Neural cell (in vitro differentiated cells): Measurements from ENCODE around the gene CACNB2. TPM values are rescaled to one million over a fixed set of nuclear protein-coding genes. Genes with fewer than 3 reads are reported as not detected.

Experiments
- H2AFZ ChIP-seq: fragments of 200-600, 300-800 bp; sonication (generic), shearing (Covaris generic); 2 replicates; pipeline ENCODE4 v1.6.0; 2014; ENCODE audit warnings: low read depth, mild to moderate bottlenecking, antibody characterized with exemption, low read length, moderate library complexity
- H3F3A ChIP-seq: fragments of 200-600 bp; shearing (Covaris generic); 2 replicates; pipeline ENCODE4 v1.6.1; 2016; ENCODE audit warnings: mild to moderate bottlenecking, moderate library complexity, mixed read lengths, antibody characterized with exemption, low read length; ENCODE audit not compliant: insufficient read depth, poor library complexity, severe bottlenecking
- H3K27ac ChIP-seq: fragments of 200-600, 300-800 bp; sonication (generic), shearing (Covaris generic); 2 replicates; pipeline ENCODE4 v1.5.1; 2014; ENCODE audit warnings: mild to moderate bottlenecking, low read length, moderate library complexity
- H3K27me3 ChIP-seq: fragments of 300-800, 200-600 bp; sonication (generic), shearing (Covaris generic); 2 replicates; pipeline ENCODE4 v1.6.0; 2014; ENCODE audit warnings: mild to moderate bottlenecking, low read depth, low read length, moderate library complexity; ENCODE audit not compliant: insufficient read depth
- H3K36me3 ChIP-seq: fragments of 300-800, 200-600 bp; sonication (generic), shearing (Covaris generic); 2 replicates; pipeline ENCODE4 v1.5.1; 2014; ENCODE audit warnings: mild to moderate bottlenecking, antibody characterized with exemption, low read length, moderate library complexity; ENCODE audit not compliant: insufficient read depth
- H3K4me2 ChIP-seq: fragments of 300-800, 200-600 bp; sonication (generic), shearing (Covaris generic); 2 replicates; pipeline ENCODE4 v1.6.0; 2014; ENCODE audit warnings: mild to moderate bottlenecking, low read length
- H3K4me3 ChIP-seq: fragments of 300-800, 200-600 bp; sonication (generic), shearing (Covaris generic); 2 replicates; pipeline ENCODE4 v1.5.1; 2014; ENCODE audit warnings: mild to moderate bottlenecking, low read length, moderate library complexity
- H3K79me2 ChIP-seq: fragments of 200-600 bp; shearing (Covaris generic); replicated peaks from 2 replicates; pipeline ENCODE4 v1.6.0; 2014; ENCODE audit warnings: mild to moderate bottlenecking, low read length, moderate library complexity; ENCODE audit not compliant: insufficient read depth
- H3K9ac ChIP-seq: fragments of 300-800, 200-600 bp; sonication (generic), shearing (Covaris generic); 2 replicates; pipeline ENCODE4 v1.6.1; 2016; ENCODE audit warnings: mild to moderate bottlenecking, low read length, mixed read lengths
- H3K9me2 ChIP-seq: fragments of 200-600 bp; shearing (Covaris generic); 2 replicates; pipeline ENCODE4 v1.6.1; 2016; ENCODE audit warnings: mild to moderate bottlenecking, low read length, mixed read lengths; ENCODE audit not compliant: insufficient read depth
- H3K9me3 ChIP-seq: fragments of 200-600, 300-800 bp; sonication (generic), shearing (Covaris generic); 2 replicates; pipeline ENCODE4 v1.6.1; 2016; ENCODE audit warnings: mild to moderate bottlenecking, mixed run types, low read length, moderate library complexity, mixed read lengths
- H4K20me1 ChIP-seq: fragments of 200-600 bp; shearing (Covaris generic); 2 replicates; pipeline ENCODE4 v1.6.1; 2016; ENCODE audit warnings: mild to moderate bottlenecking, mixed run types; ENCODE audit not compliant: insufficient read depth
- CTCF ChIP-seq: fragments of 450-650 bp; IDR thresholded peaks from 2 replicates; pipeline ENCODE4 v1.5.1; 2014; ENCODE audit warnings: antibody characterized with exemption, mild to moderate bottlenecking, moderate library complexity; ENCODE audit not compliant: poor library complexity, severe bottlenecking
- EP300 ChIP-seq: fragments of 450-650 bp; conservative IDR thresholded peaks from 2 replicates; pipeline ENCODE4 v1.6.1; 2014; ENCODE audit warnings: antibody characterized with exemption, mild to moderate bottlenecking, moderate library complexity; ENCODE audit not compliant: poor library complexity, severe bottlenecking
- EZH2 ChIP-seq: fragments of 200-600, 300-800 bp; shearing (Covaris generic), sonication (generic); IDR thresholded peaks from 2 replicates; pipeline ENCODE4 v1.6.1; 2014; ENCODE audit warnings: antibody characterized with exemption, low read length, borderline replicate concordance, mild to moderate bottlenecking; ENCODE audit not compliant: insufficient read depth, poor library complexity, severe bottlenecking
- MXI1 ChIP-seq: fragments of 450-650 bp; conservative IDR thresholded peaks from 2 replicates; pipeline ENCODE4 v1.6.1; 2014; ENCODE audit warnings: antibody characterized with exemption, mild to moderate bottlenecking; ENCODE audit not compliant: poor library complexity, severe bottlenecking
- POLR2AphosphoS5 ChIP-seq: IDR thresholded peaks from 2 replicates; pipeline ENCODE4 v1.6.1; 2012
- RAD21 ChIP-seq: fragments of 450-650 bp; conservative IDR thresholded peaks from 2 replicates; pipeline ENCODE4 v1.6.1; 2014; ENCODE audit warnings: antibody characterized with exemption, mild to moderate bottlenecking, moderate library complexity
- SMC3 ChIP-seq: fragments of 450-650 bp; conservative IDR thresholded peaks from 2 replicates; pipeline ENCODE4 v1.6.1; 2014; ENCODE audit warnings: antibody characterized with exemption, mild to moderate bottlenecking, moderate library complexity; ENCODE audit not compliant: poor library complexity
- TAF1 ChIP-seq: IDR thresholded peaks from 2 replicates; pipeline ENCODE4 v1.6.1; 2012; ENCODE audit warnings: low read depth
- polyA plus RNA-seq: library from polyadenylated mRNA; depleted of rRNA; stranded (reverse); fragments of >200 nt; gene quantifications from 2 replicates; pipeline ENCODE4 v1.2.3, GENCODE V29; 2014
- TF ChIP-seq, protein P1 (sequence below): IDR thresholded peaks from 2 replicates; pipeline ENCODE4 v1.6.1; 2012; ENCODE audit warnings: borderline replicate concordance

The CACNB2 gene
- polyA plus RNA-seq, 1 donor from 2014 or later, result 14.3 TPM

- no peaks in the 10 kb centered on the region for H4K20me1 ChIP-seq
- no peak overlapping the region for H3K4me2 ChIP-seq
- H3K79me2 ChIP-seq, result no peaks in the 10 kb centered on the region
- no peak overlapping the region for H3K27ac ChIP-seq
- no peaks in the 10 kb centered on the region for H3K9me2 ChIP-seq
- H3F3A ChIP-seq, result no peaks in the 10 kb centered on the region
- TF ChIP-seq RAD21 (no peak), POLR2AphosphoS5 (no peak), EP300 (no peak), MXI1 (no peak), SMC3 (no peak), EZH2 (no peak), CTCF (no peak), TAF1 (no peak)
- TF ChIP-seq, protein P1, sequence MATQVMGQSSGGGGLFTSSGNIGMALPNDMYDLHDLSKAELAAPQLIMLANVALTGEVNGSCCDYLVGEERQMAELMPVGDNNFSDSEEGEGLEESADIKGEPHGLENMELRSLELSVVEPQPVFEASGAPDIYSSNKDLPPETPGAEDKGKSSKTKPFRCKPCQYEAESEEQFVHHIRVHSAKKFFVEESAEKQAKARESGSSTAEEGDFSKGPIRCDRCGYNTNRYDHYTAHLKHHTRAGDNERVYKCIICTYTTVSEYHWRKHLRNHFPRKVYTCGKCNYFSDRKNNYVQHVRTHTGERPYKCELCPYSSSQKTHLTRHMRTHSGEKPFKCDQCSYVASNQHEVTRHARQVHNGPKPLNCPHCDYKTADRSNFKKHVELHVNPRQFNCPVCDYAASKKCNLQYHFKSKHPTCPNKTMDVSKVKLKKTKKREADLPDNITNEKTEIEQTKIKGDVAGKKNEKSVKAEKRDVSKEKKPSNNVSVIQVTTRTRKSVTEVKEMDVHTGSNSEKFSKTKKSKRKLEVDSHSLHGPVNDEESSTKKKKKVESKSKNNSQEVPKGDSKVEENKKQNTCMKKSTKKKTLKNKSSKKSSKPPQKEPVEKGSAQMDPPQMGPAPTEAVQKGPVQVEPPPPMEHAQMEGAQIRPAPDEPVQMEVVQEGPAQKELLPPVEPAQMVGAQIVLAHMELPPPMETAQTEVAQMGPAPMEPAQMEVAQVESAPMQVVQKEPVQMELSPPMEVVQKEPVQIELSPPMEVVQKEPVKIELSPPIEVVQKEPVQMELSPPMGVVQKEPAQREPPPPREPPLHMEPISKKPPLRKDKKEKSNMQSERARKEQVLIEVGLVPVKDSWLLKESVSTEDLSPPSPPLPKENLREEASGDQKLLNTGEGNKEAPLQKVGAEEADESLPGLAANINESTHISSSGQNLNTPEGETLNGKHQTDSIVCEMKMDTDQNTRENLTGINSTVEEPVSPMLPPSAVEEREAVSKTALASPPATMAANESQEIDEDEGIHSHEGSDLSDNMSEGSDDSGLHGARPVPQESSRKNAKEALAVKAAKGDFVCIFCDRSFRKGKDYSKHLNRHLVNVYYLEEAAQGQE, result no peak
- H3K9ac ChIP-seq, result no peak overlapping the region
- no peaks in the 10 kb centered on the region for H3K9me3 ChIP-seq
- H3K27me3 ChIP-seq, result no peaks in the 10 kb centered on the region
- no peak overlapping the region for H2AFZ ChIP-seq
- no peaks in the 10 kb centered on the region for H3K36me3 ChIP-seq
- H3K4me3 ChIP-seq, result no peak overlapping the region
Measured at GRCh38 chr10:18378766-18379165, 238.5 kb downstream of the CACNB2 start.

GRCh38 chr10:18381679-18382078 lies 241.5 kb downstream of the CACNB2 start:
- H3K9me2 ChIP-seq, result no peaks in the 10 kb centered on the region

DNA sequence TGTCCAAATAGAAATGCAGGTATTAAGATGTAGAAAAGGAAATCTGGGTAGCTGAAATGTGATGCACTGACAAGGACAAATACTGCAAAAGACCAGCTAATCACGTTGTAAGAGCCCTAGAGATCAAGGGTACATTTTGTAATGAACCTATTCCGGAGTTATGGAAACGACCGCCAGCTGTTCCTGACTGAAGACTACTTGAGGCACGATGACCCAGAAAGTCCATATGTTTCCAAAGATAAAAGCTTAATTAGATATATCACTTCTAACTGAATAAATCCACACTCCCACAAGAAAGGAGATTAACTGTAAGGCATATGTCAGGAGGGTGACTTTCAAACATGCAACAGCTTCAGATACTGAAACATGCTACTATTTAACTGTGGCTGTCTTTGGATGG lies 257.7 kb downstream of the CACNB2 start:
- H3F3A ChIP-seq, result no peaks in the 10 kb centered on the region
- no peaks in the 10 kb centered on the region for H4K20me1 ChIP-seq
- H3K9ac ChIP-seq, result no peak overlapping the region
- no peak overlapping the region for H2AFZ ChIP-seq
- TF ChIP-seq POLR2AphosphoS5 (no peak), RAD21 (no peak), SMC3 (no peak), CTCF (no peak), TAF1 (no peak), EZH2 (no peak), EP300 (no peak), MXI1 (no peak)
- TF ChIP-seq, protein P1, result no peak
- H3K9me3 ChIP-seq, result no peaks in the 10 kb centered on the region
- H3K27me3 ChIP-seq, result no peaks in the 10 kb centered on the region
- H3K27ac ChIP-seq, result no peak overlapping the region
- H3K4me3 ChIP-seq, result no peak overlapping the region
- no peak overlapping the region for H3K4me2 ChIP-seq
- no peaks in the 10 kb centered on the region for H3K36me3 ChIP-seq
- H3K9me2 ChIP-seq, result no peaks in the 10 kb centered on the region
- no peaks in the 10 kb centered on the region for H3K79me2 ChIP-seq

More at GRCh38 chr10:18381679-18382078, 241.5 kb downstream of the CACNB2 start:
- no peak overlapping the region for H3K4me2 ChIP-seq
- no peak overlapping the region for H3K4me3 ChIP-seq
- TF ChIP-seq EP300 (no peak), MXI1 (no peak)
- H3K27ac ChIP-seq, result no peak overlapping the region
- no peaks in the 10 kb centered on the region for H3K36me3 ChIP-seq
- H3K79me2 ChIP-seq, result no peaks in the 10 kb centered on the region
- H3F3A ChIP-seq, result no peaks in the 10 kb centered on the region
- no peak overlapping the region for H2AFZ ChIP-seq
- H4K20me1 ChIP-seq, result no peaks in the 10 kb centered on the region
- no peaks in the 10 kb centered on the region for H3K9me3 ChIP-seq
- H3K27me3 ChIP-seq, result no peaks in the 10 kb centered on the region
- H3K9ac ChIP-seq, result no peak overlapping the region
